SK-N-MC (cell line): ENCODE measurements around the gene EREG.

Source experiments
- DNase-seq: peaks from one replicate; pipeline ENCODE4 v3.0.0-alpha.2; 2011; ENCODE audit warnings: low read depth, low spot score
- H3K27ac ChIP-seq: fragments of 200-600 bp; sonication (generic); 2 replicates; pipeline ENCODE4 v1.5.1; 2016; ENCODE audit warnings: mixed run types
- H3K36me3 ChIP-seq: fragments of 200-600 bp; sonication (generic); 2 replicates; pipeline ENCODE4 v1.6.1; 2017; ENCODE audit warnings: antibody characterized with exemption, low read length, mixed read lengths; ENCODE audit not compliant: insufficient read depth
- H3K4me3 ChIP-seq: fragments of 200-600 bp; sonication (generic); 2 replicates; pipeline ENCODE4 v1.5.1; 2016
- H3K9ac ChIP-seq: fragments of 200-600 bp; sonication (generic); 2 replicates; pipeline ENCODE4 v1.8.0; 2017; ENCODE audit warnings: mixed run types, mixed read lengths; ENCODE audit not compliant: insufficient read length
- H3K9me3 ChIP-seq: fragments of 200-600 bp; sonication (generic); 2 replicates; pipeline ENCODE4 v1.6.1; 2017; ENCODE audit warnings: low read depth, mild to moderate bottlenecking, antibody characterized with exemption, low read length, moderate library complexity, mixed read lengths
- EZH2 ChIP-seq: fragments of 200-600 bp; sonication (generic); IDR thresholded peaks from one replicate; pipeline ENCODE4 v1.6.1; 2017; ENCODE audit warnings: antibody characterized with exemption
- FOXP2 ChIP-seq: optimal IDR thresholded peaks from 2 replicates; pipeline ENCODE3; 2011; ENCODE audit warnings: mild to moderate bottlenecking, moderate library complexity; ENCODE audit not compliant: insufficient read depth; ENCODE audit errors: extremely low read length, control extremely low read depth
- POLR2AphosphoS5 ChIP-seq: IDR thresholded peaks from 2 replicates; pipeline ENCODE4 v1.6.1; 2012; ENCODE audit warnings: mild to moderate bottlenecking, low read depth, low read length, borderline replicate concordance

EREG gene

GRCh38 chr4:74324262-74324661, 40.7 kb upstream of the EREG start:
- no peak for DNase-seq
- TF ChIP-seq EZH2 (no peak), POLR2AphosphoS5 (no peak)
- H3K4me3 ChIP-seq: no peak overlapping the region
- no peaks in the 10 kb centered on the region for H3K36me3 ChIP-seq
- H3K9ac ChIP-seq: no peak overlapping the region
- no peak overlapping the region for H3K27ac ChIP-seq
- no peaks in the 10 kb centered on the region for H3K9me3 ChIP-seq

DNA sequence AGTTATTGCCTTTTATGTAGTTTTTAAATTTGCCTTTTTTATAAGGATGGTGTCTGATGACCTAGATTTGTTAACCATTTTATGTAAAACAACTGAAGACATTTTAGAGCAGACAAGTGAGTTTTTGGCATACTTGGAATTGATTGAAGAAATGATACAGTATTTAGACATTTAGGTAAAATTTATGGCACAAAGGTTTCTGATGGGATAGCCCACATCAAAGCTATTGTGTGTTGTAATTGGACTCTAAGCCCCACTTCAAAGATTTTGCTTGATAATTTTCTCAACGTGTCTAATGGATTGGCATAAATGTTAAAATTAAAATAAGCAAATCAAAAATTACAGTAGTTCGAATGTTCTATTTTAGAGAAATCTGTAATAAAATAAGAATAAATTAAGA, 39.1 kb upstream of the EREG start:
- no peak overlapping the region for H3K9ac ChIP-seq
- no peak overlapping the region for H3K27ac ChIP-seq
- no peak for TF ChIP-seq FOXP2
- TF ChIP-seq EZH2: no peak
- TF ChIP-seq POLR2AphosphoS5: no peak

GRCh38 chr4:74327762-74328161, 37.2 kb upstream of the EREG start:
- TF ChIP-seq EZH2 (no peak), POLR2AphosphoS5 (no peak), FOXP2 (no peak)
- no peaks in the 10 kb centered on the region for H3K36me3 ChIP-seq
- peak overlapping the region; percentile 21 for H3K9ac ChIP-seq
- peak overlapping the region; percentile 59 for H3K4me3 ChIP-seq
- no peaks in the 10 kb centered on the region for H3K9me3 ChIP-seq
- peak overlapping the region; percentile 84 for H3K27ac ChIP-seq
- DNase-seq: peak; percentile 56

More for the DNA sequence above, 39.1 kb upstream of the EREG start:
- Histone ChIP-seq H3K4me3 (no peak overlapping the region), H3K9me3 (no peaks in the 10 kb centered on the region), H3K36me3 (no peaks in the 10 kb centered on the region)
- no peak for DNase-seq

DNA sequence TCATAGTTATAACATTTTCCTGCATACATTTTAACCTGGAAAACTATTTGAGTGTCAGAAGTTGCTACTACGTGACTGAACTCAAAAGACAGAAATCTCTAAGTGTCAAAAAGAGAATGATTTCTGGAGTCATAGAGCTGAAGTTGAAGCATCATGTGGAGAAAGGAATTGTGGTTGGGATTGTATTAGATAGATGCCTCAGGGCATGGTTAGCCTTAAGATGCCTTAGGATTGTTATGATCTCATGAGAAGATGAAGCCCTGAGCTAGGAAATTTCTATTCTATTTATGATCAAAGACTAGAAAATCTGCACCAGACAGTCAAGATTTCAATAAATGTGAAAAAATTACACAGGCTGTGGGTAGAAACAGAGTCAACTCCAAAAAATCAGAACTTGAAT, 36.4 kb upstream of the EREG start:
- H3K36me3 ChIP-seq: no peaks in the 10 kb centered on the region
- H3K9me3 ChIP-seq: no peaks in the 10 kb centered on the region
- H3K9ac ChIP-seq: no peak overlapping the region
- H3K27ac ChIP-seq: peak overlapping the region; percentile 84
- DNase-seq: peak; percentile 47
- no peak for TF ChIP-seq POLR2AphosphoS5
- no peak for TF ChIP-seq FOXP2
- no peak for TF ChIP-seq EZH2
- peak overlapping the region; percentile 59; the same call in 1 of the 2 replicates for H3K4me3 ChIP-seq

GRCh38 chr4:74329307-74329706, 35.6 kb upstream of the EREG start:
- H3K4me3 ChIP-seq: no peak overlapping the region
- DNase-seq: no peak
- H3K9me3 ChIP-seq: no peaks in the 10 kb centered on the region
- H3K9ac ChIP-seq: no peak overlapping the region
- no peak overlapping the region for H3K27ac ChIP-seq
- H3K36me3 ChIP-seq: no peaks in the 10 kb centered on the region
- TF ChIP-seq FOXP2 (no peak), EZH2 (no peak), POLR2AphosphoS5 (no peak)

DNA sequence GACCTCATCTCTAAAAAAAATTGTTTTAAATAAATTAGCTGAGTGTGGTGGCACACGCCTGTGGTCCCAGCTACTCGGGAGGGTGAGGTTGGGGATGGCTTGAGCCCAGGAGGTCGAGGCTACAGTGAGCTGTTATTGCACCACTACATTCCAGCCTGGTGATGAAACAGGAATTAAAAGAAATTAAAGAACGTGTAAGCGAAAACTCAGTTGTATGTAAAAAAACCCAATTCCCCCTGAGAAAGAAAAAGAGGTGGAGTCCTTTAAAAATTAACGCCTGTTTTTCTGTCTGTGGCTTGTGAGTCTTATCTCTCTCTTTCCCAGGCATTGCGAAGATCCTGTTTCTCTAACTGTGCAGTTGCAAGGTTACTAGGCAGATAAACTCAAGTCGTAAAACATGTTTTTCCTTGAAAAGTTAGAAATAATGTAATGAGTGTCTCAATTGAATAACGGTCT, 34.6 kb upstream of the EREG start:
- no peak overlapping the region for H3K27ac ChIP-seq
- H3K9me3 ChIP-seq: no peaks in the 10 kb centered on the region
- H3K4me3 ChIP-seq: no peak overlapping the region
- H3K36me3 ChIP-seq: no peaks in the 10 kb centered on the region
- TF ChIP-seq POLR2AphosphoS5 (no peak), FOXP2 (no peak), EZH2 (no peak)
- H3K9ac ChIP-seq: no peak overlapping the region
- no peak for DNase-seq

- no peaks in the 10 kb centered on the region for H3K36me3 ChIP-seq
- H3K9me3 ChIP-seq: no peaks in the 10 kb centered on the region
- no peak overlapping the region for H3K9ac ChIP-seq
- H3K4me3 ChIP-seq: no peak overlapping the region
- TF ChIP-seq POLR2AphosphoS5 (no peak), EZH2 (no peak), FOXP2 (no peak)
- DNase-seq: no peak
- H3K27ac ChIP-seq: no peak overlapping the region
Measured at GRCh38 chr4:74331252-74331651, 33.7 kb upstream of the EREG start.

DNA sequence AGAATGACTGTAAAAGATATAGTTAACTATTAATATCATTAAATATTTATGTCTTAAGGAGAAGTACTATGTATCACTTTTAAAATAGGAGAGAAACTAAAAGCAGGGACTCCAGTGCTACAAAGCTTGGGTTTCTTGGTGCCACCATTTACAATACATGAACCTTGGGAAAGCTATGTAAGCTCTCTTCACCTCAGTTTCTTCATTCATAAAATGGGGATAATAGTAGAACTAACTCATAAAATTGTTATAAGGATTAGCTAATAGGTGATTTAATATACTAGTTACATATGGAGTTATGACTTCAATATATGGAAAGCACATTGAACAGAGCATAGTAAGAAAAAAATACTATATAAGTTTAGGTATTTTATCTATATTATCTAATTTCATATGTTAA, 33.0 kb upstream of the EREG start:
- no peak overlapping the region for H3K9ac ChIP-seq
- no peak for DNase-seq
- H3K36me3 ChIP-seq: no peaks in the 10 kb centered on the region
- TF ChIP-seq EZH2: no peak
- no peak for TF ChIP-seq POLR2AphosphoS5
- no peak for TF ChIP-seq FOXP2
- H3K27ac ChIP-seq: no peak overlapping the region
- H3K4me3 ChIP-seq: no peak overlapping the region
- no peaks in the 10 kb centered on the region for H3K9me3 ChIP-seq

GRCh38 chr4:74334636-74335035, 30.3 kb upstream of the EREG start:
- Histone ChIP-seq H3K9me3 (no peaks in the 10 kb centered on the region), H3K4me3 (no peak overlapping the region), H3K27ac (no peak overlapping the region), H3K9ac (no peak overlapping the region), H3K36me3 (no peaks in the 10 kb centered on the region)
- no peak for DNase-seq
- TF ChIP-seq EZH2 (no peak), FOXP2 (no peak), POLR2AphosphoS5 (no peak)
